C1 segment of cervical spinal cord (tissue), 14 donors: Measurements from ENCODE around the gene TMEM248.
"Not testable (repeated sequence)": the region's sequence is repeated elsewhere in the genome, so short reads cannot be mapped to it uniquely, and the experiment has no call there.

Experiments used
- DNase-seq, 14 donors: peaks; one replicate each; lab custom pipeline; 2025; lab: John Stamatoyannopoulos, UW

The TMEM248 gene, protein sequence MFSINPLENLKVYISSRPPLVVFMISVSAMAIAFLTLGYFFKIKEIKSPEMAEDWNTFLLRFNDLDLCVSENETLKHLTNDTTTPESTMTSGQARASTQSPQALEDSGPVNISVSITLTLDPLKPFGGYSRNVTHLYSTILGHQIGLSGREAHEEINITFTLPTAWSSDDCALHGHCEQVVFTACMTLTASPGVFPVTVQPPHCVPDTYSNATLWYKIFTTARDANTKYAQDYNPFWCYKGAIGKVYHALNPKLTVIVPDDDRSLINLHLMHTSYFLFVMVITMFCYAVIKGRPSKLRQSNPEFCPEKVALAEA

GRCh38 chr7:66920769-66921395 is at the start of gene TMEM248:
Gene TMEM248 (plus strand): TSS chr7:66921225. CDS start chr7:66941866, 20,641 bp downstream.
- peak; percentile 10 to 92 (median 78) for DNase-seq

GRCh38 chr7:66873476-66873875 is 47.5 kb upstream of the TMEM248 start:
- no peak for DNase-seq

- DNase-seq, result no peak
These were observed 43.3 kb upstream of the TMEM248 start for GRCh38 chr7:66877577-66878300.

DNA sequence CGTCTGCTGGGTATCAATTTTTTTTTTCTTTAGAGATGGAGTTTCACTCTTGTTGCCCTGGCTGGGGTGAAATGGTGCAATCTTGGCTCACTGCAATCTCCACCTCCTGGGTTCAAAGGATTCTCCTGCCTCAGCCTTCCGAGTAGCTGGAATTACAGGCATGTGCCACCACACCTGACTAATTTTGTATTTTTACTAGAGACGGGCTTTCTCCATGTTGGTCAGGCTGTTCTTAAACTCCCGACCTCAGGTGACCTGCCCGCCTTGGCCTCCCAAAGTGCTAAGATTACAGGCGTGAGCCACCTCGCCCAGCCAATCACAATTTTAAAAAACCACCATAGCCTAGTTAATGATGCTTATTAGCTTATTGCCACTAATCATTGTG is 42.7 kb upstream of the TMEM248 start:
- not testable (repeated sequence) for DNase-seq

GRCh38 chr7:66880053-66880452 is 41.0 kb upstream of the TMEM248 start:
- no peak for DNase-seq

DNA sequence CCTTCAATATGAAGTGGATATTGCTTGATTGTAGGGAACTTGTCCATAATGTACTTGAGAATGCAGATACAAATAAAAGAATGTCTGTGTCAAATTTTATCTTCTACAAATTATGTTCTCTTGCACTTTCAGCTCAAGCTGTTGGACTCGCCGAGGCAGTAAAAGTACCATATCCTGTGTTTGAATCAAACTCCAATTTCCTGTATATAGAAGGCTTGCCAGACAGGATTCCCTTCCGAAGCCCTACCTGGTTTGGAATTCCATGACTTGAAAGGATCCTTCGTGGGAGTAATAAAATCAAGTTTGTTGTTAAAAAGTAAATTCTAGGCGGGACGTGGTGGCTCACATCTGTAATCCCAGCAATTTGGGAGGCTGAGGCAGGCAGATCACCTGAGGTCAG is 40.4 kb upstream of the TMEM248 start:
- DNase-seq, result not testable (repeated sequence)

GRCh38 chr7:66883716-66884115 is 37.3 kb upstream of the TMEM248 start:
- DNase-seq, result no peak

- DNase-seq, result not testable (repeated sequence)
These were observed 36.5 kb upstream of the TMEM248 start for GRCh38 chr7:66884556-66884955.

- DNase-seq, result no peak
These were observed 34.9 kb upstream of the TMEM248 start for GRCh38 chr7:66886152-66886551.

GRCh38 chr7:66888223-66888622 is 32.8 kb upstream of the TMEM248 start:
- not testable (repeated sequence) for DNase-seq

GRCh38 chr7:66894463-66895080 is 26.5 kb upstream of the TMEM248 start:
- DNase-seq, result peak in 1 of 14 donors; percentile 1

- DNase-seq, result no peak
These were observed 24.6 kb upstream of the TMEM248 start for GRCh38 chr7:66896441-66896840.

GRCh38 chr7:66899552-66900280 is 21.3 kb upstream of the TMEM248 start:
- no peak for DNase-seq

- no peak for DNase-seq
These were observed 18.8 kb upstream of the TMEM248 start for GRCh38 chr7:66901941-66902843.

DNA sequence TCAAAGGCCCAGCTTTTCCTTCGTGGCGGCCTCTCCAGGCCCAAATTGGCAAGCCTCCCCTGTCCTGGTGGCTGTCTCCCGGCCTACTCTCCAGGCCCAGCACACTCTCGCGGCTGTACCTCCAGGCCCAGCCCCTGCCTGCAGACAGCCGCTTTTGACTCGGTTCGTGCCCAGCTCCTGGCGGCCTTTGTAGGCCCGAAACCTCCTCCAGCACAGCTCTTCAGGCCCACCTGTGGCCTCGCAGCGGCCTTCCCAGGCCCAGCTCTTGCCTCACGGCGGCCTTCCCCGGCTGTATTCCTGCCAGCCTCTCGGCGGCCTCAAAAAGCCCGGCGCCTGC is 18.2 kb upstream of the TMEM248 start:
- no peak for DNase-seq

GRCh38 chr7:66903360-66904062 is 17.5 kb upstream of the TMEM248 start:
- no peak for DNase-seq

DNA sequence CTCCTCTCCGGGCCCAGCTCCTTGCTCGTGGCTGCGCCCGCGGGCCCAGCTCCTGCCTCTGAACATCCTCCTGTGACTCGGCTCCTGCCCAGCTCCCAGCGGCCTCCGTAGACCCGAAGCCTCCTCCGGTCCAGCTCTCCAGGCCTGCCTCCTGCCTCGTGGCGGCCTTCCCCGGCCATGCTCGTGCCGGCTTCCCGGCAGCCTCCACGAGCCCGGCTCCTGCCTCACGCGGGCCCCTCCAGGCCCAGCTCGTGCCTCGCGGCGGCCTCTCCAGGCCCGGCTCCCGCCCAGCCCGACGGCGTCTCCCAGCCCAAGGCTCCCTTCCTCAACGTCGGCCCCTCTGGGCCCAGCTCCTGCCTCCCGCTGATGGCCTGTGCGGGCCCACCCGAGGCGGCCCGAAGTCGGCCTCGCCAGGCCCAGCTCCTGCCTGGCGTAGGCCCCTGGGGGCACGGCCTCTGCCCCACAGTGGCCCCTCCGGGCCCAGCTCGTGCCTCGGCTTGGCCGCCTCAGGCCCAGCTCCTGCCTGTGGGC is 16.9 kb upstream of the TMEM248 start:
- no peak for DNase-seq

- DNase-seq, result no peak
These were observed 15.7 kb upstream of the TMEM248 start for GRCh38 chr7:66905278-66905677.

GRCh38 chr7:66905689-66906088 is 15.3 kb upstream of the TMEM248 start:
- no peak for DNase-seq

- DNase-seq, result no peak
These were observed 13.3 kb upstream of the TMEM248 start for GRCh38 chr7:66907731-66908130.
